Measurements from ENCODE around the gene EHD4.

Gene EHD4

DNA sequence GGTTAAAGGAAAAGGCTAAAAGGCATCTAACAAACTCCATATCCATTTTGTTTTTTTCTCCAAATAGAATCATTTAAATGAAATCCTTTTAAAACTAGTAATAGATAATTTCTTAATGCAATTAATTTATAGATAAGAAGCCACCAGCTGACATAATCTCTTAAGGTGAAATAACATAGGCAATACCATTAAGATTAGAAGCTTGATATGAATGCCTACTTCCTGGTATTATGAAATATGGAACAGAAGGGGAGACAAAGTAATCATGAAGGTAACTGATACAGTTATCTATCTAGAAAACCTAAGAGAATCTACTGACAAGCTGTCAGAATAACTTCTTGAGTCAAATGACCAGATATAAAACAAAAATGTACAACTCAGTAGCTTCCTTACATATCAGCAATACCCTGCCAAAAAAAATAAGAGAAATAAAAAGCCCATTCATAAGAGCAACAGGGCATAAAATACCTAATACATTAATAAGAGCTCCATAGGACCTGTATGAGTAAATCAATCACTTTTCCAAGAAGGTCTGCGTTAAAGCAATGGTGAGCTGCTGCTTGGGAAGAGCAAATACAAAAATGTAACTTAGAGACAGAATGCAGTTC is 10.7 kb downstream of the EHD4 start:
- Histone ChIP-seq H3K18ac (ENCODE audit: low read length) (no peak overlapping the region), H3K27ac (ENCODE audit: low read depth, low read length) (no peak overlapping the region), H3K23ac (ENCODE audit: low read length) (no peak overlapping the region), H2BK15ac (replicated peaks; ENCODE audit: low read depth) (no peak overlapping the region), H3K79me2 (ENCODE audit: control insufficient read depth, insufficient read depth, low read length) (peaks cover 19% of the 10 kb centered on the region), H3K36me3 (ENCODE audit: control insufficient read depth, insufficient read depth, low read length) (no peaks in the 10 kb centered on the region), H2BK5ac (ENCODE audit: low read length) (no peak overlapping the region), H4K8ac (ENCODE audit: low read depth, low read length) (no peak overlapping the region), H3K4ac (ENCODE audit: low read depth, low read length) (no peak overlapping the region), H3K4me2 (ENCODE audit: low read length) (no peak overlapping the region), H3K79me1 (ENCODE audit: low read length) (peaks cover 15% of the 10 kb centered on the region), H3K56ac (ENCODE audit: low read length) (no peak overlapping the region), H3K4me1 (ENCODE audit: control insufficient read depth, low read depth, low read length) (peaks cover 7% of the 10 kb centered on the region), H2AK5ac (ENCODE audit: low read length) (no peak overlapping the region), H2BK120ac (ENCODE audit: low read depth, low read length) (no peak overlapping the region), H4K5ac (ENCODE audit: low read length) (no peak overlapping the region), H3K4me3 (ENCODE audit: low read length) (no peak overlapping the region), H3K9ac (ENCODE audit: low read length) (no peak overlapping the region), H3K27me3 (ENCODE audit: insufficient read depth, low read length, poor library complexity) (no peaks in the 10 kb centered on the region)
- DNase-seq, result no peak
- WGBS (ENCODE audit: extremely low coverage, insufficient coverage, low lambda C conversion rate), result no CpG with 5 or more reads among the region's 1 CpG

DNA sequence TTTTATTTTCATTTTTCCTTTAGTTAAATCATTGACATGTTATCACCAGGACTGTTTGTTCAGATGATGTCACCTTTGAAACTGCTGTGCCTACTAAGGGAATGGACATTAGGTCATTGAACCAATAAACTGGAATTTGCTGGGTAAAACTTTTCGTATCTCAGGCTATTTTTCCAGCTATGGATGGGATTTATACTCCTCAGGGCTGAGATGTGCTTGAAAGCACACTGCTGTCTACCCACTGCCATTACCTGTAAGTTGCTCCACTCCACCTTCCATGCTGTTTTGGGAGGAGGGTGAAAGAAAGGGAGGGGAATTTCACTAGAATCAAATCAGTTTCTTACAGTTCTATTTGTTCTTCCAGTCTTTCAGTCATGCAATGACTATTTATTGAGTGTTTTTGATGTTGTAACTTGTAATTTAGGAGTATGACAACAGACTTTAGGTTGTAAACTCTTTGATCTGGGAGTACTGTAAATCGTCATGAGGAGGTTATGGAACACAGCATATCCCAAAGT is 11.3 kb downstream of the EHD4 start:
- WGBS (ENCODE audit: extremely low coverage, insufficient coverage, low lambda C conversion rate), result no CpG with 5 or more reads among the region's 2 CpGs

DNA sequence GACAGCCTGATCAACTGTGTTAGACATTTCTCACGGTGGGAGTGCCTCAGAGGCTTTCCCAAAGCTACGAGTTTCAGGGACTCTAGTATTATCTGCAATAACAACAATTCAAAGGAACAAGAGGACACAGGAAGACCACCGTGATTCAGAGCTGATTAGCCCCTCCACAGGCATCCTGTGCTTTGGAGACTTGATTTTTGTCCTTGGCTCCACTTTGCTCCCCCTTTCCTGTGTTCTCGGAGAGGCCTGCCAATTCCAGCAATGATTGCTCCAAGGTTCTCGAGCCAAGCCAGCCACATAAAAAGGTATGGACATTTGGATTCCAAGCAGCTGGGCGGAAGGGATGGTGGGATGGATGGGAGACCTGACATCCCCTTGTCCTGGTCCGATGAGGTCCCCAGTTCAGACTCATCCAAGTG is 14.3 kb downstream of the EHD4 start:
- no peak overlapping the region for H3K4me2 ChIP-seq (ENCODE audit: low read length)
- H3K4me3 ChIP-seq (ENCODE audit: low read length), result no peak overlapping the region
- H2BK120ac ChIP-seq (ENCODE audit: low read depth, low read length), result no peak overlapping the region
- H2AK5ac ChIP-seq (ENCODE audit: low read length), result no peak overlapping the region
- H3K23ac ChIP-seq (ENCODE audit: low read length), result no peak overlapping the region
- H2BK5ac ChIP-seq (ENCODE audit: low read length), result no peak overlapping the region
- H2BK15ac ChIP-seq (replicated peaks; ENCODE audit: low read depth), result no peak overlapping the region
- H3K36me3 ChIP-seq (ENCODE audit: control insufficient read depth, insufficient read depth, low read length), result peaks cover 5% of the 10 kb centered on the region
- no peaks in the 10 kb centered on the region for H3K27me3 ChIP-seq (ENCODE audit: insufficient read depth, low read length, poor library complexity)
- peaks cover 19% of the 10 kb centered on the region for H3K79me1 ChIP-seq (ENCODE audit: low read length)
- H3K9ac ChIP-seq (ENCODE audit: low read length), result no peak overlapping the region
- no peak overlapping the region for H3K56ac ChIP-seq (ENCODE audit: low read length)
- no peak overlapping the region for H3K18ac ChIP-seq (ENCODE audit: low read length)
- H3K79me2 ChIP-seq (ENCODE audit: control insufficient read depth, insufficient read depth, low read length), result peaks cover 14% of the 10 kb centered on the region
- H3K4ac ChIP-seq (ENCODE audit: low read depth, low read length), result no peak overlapping the region
- WGBS (ENCODE audit: extremely low coverage, insufficient coverage, low lambda C conversion rate), result no CpG with 5 or more reads among the region's 7 CpGs
- H4K5ac ChIP-seq (ENCODE audit: low read length), result no peak overlapping the region
- DNase-seq, result no peak
- H3K27ac ChIP-seq (ENCODE audit: low read depth, low read length), result no peak overlapping the region
- peaks cover 2% of the 10 kb centered on the region for H3K4me1 ChIP-seq (ENCODE audit: control insufficient read depth, low read depth, low read length)
- no peak overlapping the region for H4K8ac ChIP-seq (ENCODE audit: low read depth, low read length)

More for the DNA sequence above, 11.3 kb downstream of the EHD4 start:
- Histone ChIP-seq H3K79me1 (ENCODE audit: low read length) (peaks cover 9% of the 10 kb centered on the region), H3K27me3 (ENCODE audit: insufficient read depth, low read length, poor library complexity) (no peaks in the 10 kb centered on the region), H3K27ac (ENCODE audit: low read depth, low read length) (no peak overlapping the region), H3K79me2 (ENCODE audit: control insufficient read depth, insufficient read depth, low read length) (peaks cover 13% of the 10 kb centered on the region), H3K9ac (ENCODE audit: low read length) (no peak overlapping the region), H4K8ac (ENCODE audit: low read depth, low read length) (no peak overlapping the region), H2AK5ac (ENCODE audit: low read length) (no peak overlapping the region), H3K4me2 (ENCODE audit: low read length) (no peak overlapping the region), H3K4ac (ENCODE audit: low read depth, low read length) (no peak overlapping the region), H2BK120ac (ENCODE audit: low read depth, low read length) (no peak overlapping the region), H3K56ac (ENCODE audit: low read length) (no peak overlapping the region), H3K4me1 (ENCODE audit: control insufficient read depth, low read depth, low read length) (peaks cover 2% of the 10 kb centered on the region), H2BK5ac (ENCODE audit: low read length) (no peak overlapping the region), H4K5ac (ENCODE audit: low read length) (no peak overlapping the region), H2BK15ac (replicated peaks; ENCODE audit: low read depth) (no peak overlapping the region), H3K4me3 (ENCODE audit: low read length) (no peak overlapping the region), H3K23ac (ENCODE audit: low read length) (no peak overlapping the region), H3K18ac (ENCODE audit: low read length) (no peak overlapping the region), H3K36me3 (ENCODE audit: control insufficient read depth, insufficient read depth, low read length) (no peaks in the 10 kb centered on the region)
- DNase-seq, result no peak

DNA sequence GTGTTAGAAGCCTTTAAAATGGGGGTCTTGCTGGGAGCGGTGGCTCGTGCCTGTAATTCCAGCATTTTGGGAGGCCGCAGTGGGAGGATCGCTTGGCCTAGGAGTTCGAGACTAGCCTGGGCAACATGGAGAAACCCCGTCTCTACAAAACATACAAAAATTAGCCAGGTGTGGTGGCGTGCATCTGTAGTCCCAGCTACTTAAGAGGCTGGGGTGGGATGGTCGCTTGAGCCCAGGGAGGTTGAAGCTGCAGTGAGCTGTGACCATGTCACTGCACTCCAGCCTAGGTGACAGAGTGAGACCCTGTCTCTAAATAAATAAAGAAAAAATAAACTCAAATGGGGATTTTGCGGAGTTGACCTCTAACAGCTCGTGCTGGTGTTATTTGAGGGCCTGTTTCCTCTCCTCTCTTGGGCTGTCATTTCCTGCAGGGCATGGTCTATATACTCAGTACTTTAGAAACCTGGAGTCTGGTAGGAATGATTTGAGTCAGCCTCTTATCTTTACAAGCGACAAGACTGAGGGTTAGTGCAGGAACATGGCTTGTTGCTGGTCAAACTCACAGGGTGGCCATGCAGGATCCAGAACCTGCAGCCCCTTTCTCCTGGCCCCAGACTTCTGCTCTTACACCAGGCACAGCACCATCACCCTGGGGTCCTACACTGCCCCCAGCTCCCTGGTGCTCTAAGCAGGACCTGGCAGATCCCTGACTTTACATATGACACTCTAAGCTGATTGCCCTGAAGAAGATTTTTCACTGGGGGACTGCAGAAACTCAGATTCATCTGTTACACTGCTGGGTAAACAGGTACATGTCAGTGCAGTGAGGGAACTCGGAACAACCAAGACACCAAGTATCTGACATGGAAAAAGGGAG is 15.1 kb downstream of the EHD4 start:
- Histone ChIP-seq H3K56ac (ENCODE audit: low read length) (no peak overlapping the region), H2BK120ac (ENCODE audit: low read depth, low read length) (no peak overlapping the region), H3K27me3 (ENCODE audit: insufficient read depth, low read length, poor library complexity) (no peaks in the 10 kb centered on the region), H3K36me3 (ENCODE audit: control insufficient read depth, insufficient read depth, low read length) (peaks cover 6% of the 10 kb centered on the region), H3K4me1 (ENCODE audit: control insufficient read depth, low read depth, low read length) (peaks cover 2% of the 10 kb centered on the region), H3K4me2 (ENCODE audit: low read length) (no peak overlapping the region), H2BK5ac (ENCODE audit: low read length) (no peak overlapping the region), H3K9ac (ENCODE audit: low read length) (no peak overlapping the region), H3K4me3 (ENCODE audit: low read length) (no peak overlapping the region), H3K79me1 (ENCODE audit: low read length) (peaks cover 19% of the 10 kb centered on the region), H3K79me2 (ENCODE audit: control insufficient read depth, insufficient read depth, low read length) (peaks cover 14% of the 10 kb centered on the region), H4K5ac (ENCODE audit: low read length) (no peak overlapping the region), H2AK5ac (ENCODE audit: low read length) (no peak overlapping the region), H3K23ac (ENCODE audit: low read length) (no peak overlapping the region), H2BK15ac (replicated peaks; ENCODE audit: low read depth) (no peak overlapping the region), H3K4ac (ENCODE audit: low read depth, low read length) (no peak overlapping the region), H3K18ac (ENCODE audit: low read length) (no peak overlapping the region), H3K27ac (ENCODE audit: low read depth, low read length) (no peak overlapping the region), H4K8ac (ENCODE audit: low read depth, low read length) (no peak overlapping the region)
- no peak for DNase-seq
- no CpG with 5 or more reads among the region's 12 CpGs for WGBS (ENCODE audit: extremely low coverage, insufficient coverage, low lambda C conversion rate)

DNA sequence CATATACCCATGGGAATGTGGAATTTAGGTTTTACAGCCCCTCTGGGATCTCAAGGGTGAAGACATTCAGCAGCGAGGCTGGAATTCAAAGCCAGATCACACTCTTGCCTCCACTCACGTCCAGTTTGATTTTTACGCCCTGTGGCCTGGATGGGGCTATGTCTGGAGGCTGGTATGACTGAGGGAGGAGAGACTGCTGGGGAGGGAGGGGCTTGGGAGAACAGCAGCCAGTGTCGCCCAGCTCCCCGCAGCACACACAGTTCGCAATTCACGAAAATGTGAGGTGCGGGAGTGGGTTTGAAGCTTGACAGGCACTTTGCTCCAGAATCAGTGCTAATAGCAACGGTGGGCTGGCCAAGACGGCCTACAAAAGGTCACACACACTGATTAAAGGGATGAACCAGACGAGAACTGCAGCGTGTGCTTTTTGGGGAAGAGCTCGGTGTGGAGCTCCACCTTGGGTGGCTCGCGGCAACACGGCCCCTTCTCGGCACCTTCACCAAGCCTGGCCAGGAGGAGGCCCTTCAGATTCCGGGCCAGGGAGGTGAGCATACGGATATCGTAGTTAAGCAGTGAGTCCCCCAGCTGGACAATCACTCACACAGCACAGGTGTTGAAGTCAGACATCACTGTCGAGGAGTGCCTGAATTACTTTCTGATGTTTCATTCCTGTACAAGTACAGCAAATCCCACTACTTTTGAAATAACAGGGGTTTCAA is 16.4 kb downstream of the EHD4 start:
- no CpG with 5 or more reads among the region's 21 CpGs for WGBS (ENCODE audit: extremely low coverage, insufficient coverage, low lambda C conversion rate)
- Histone ChIP-seq H3K27ac (ENCODE audit: low read depth, low read length) (no peak overlapping the region), H4K8ac (ENCODE audit: low read depth, low read length) (no peak overlapping the region)

More for the DNA sequence above, 16.4 kb downstream of the EHD4 start:
- Histone ChIP-seq H2BK5ac (ENCODE audit: low read length) (no peak overlapping the region), H3K4ac (ENCODE audit: low read depth, low read length) (no peak overlapping the region), H3K36me3 (ENCODE audit: control insufficient read depth, insufficient read depth, low read length) (peaks cover 7% of the 10 kb centered on the region), H3K18ac (ENCODE audit: low read length) (no peak overlapping the region), H2BK120ac (ENCODE audit: low read depth, low read length) (no peak overlapping the region), H3K23ac (ENCODE audit: low read length) (no peak overlapping the region), H3K4me3 (ENCODE audit: low read length) (no peak overlapping the region), H3K79me2 (ENCODE audit: control insufficient read depth, insufficient read depth, low read length) (peaks cover 14% of the 10 kb centered on the region), H2BK15ac (replicated peaks; ENCODE audit: low read depth) (no peak overlapping the region), H3K79me1 (ENCODE audit: low read length) (peaks cover 18% of the 10 kb centered on the region), H3K4me1 (ENCODE audit: control insufficient read depth, low read depth, low read length) (peaks cover 2% of the 10 kb centered on the region), H3K9ac (ENCODE audit: low read length) (no peak overlapping the region), H2AK5ac (ENCODE audit: low read length) (no peak overlapping the region), H3K4me2 (ENCODE audit: low read length) (no peak overlapping the region), H3K27me3 (ENCODE audit: insufficient read depth, low read length, poor library complexity) (no peaks in the 10 kb centered on the region), H4K5ac (ENCODE audit: low read length) (no peak overlapping the region), H3K56ac (ENCODE audit: low read length) (peak overlapping the region; percentile 1)
- peak; percentile 82 for DNase-seq

Measured in mesendoderm (in vitro differentiated cells).